ENCODE measurements around the gene HOXD13. TPM values are rescaled to one million over a fixed set of nuclear protein-coding genes. Genes with fewer than 3 reads are reported as not detected.

Gene HOXD13
- total RNA-seq, 1 experiment from 2014 or later = 11.8 TPM

DNA sequence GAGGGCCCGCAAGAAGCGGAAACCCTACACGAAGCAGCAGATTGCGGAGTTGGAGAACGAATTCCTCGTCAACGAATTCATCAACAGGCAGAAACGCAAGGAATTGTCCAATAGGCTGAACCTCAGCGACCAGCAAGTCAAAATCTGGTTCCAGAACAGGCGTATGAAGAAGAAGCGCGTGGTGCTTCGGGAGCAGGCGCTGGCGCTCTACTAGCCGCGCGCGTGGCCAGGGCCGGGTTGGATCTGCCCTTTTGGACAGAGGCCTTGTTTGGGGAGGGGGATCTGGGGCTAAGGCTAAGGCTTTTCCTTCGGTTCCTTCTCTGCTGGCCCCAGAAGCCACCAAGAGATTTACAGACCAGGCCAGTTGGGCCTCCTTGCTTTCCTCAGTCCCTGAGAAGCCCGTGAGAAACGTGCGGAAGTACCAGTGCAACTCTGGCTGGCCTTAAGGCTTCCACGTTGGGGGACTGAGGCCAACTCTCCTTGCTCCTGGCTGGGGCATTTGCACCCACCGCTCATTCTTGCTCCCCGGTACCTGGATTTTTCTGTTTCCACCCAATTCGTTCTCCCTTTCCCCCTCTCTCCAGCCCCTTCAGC, 8.1 kb downstream of the HOXD13 start:
- DNase-seq (ENCODE audit: low read depth, low spot score) = no peak
- in situ Hi-C loops (cut with HindIII; ENCODE audit: low pct_unique_long_range_greater_than_20kb, low sequenced_read_pairs) = no loop called here

DNA sequence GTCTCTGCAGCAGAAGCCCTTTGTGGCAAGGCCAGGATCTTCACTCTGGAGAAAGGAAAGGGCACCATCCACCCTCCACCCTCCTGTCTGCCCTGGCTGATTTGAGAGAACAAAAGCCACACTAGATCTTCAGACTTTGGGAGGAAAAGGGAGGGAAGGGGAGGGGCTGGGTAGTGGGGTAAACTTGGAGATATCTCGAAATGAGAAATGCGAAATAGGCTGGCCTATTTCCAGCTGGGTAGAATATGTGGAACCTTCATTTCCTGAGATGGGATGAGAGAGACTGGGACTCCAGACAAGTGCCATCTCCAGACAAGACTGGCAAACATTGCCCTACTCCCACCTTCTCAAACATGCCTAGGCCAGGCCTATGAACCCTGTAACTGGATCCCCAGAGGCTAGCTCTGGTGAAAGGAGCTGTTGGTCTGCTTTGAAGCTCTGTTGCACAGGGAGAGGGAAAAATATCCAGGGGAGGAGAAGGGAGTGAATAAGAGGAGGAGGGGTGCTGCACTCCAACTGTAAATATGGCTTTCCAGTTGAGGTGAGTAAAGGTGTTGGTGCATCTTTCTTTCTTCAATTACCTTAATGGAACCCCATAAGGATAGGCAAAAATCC, 8.8 kb downstream of the HOXD13 start:
- DNase-seq (ENCODE audit: low read depth, low spot score) = no peak
- in situ Hi-C loops (cut with HindIII; ENCODE audit: low pct_unique_long_range_greater_than_20kb, low sequenced_read_pairs) = no loop called here

DNA sequence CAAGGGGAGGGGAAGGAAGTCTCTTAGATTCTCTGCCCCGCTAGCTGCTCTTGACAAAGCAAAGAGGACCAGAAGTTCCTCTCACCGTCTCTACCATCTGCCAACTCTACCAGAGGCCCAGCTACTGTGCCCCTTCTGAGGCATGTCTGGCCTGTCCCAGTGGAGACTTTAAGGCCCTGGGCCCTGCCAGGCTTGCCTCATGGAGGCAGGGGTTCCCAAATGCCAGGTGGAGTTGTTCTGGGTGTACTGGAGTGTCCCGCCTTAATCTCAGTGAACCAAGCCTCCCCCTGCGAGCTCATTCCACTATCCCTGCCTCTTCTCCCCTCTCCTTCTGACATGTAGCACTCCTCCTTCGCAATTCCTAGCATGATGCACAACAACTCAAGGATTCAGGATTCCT, 9.3 kb downstream of the HOXD13 start:
- in situ Hi-C loops (cut with HindIII; ENCODE audit: low pct_unique_long_range_greater_than_20kb, low sequenced_read_pairs) = no loop called here

DNA sequence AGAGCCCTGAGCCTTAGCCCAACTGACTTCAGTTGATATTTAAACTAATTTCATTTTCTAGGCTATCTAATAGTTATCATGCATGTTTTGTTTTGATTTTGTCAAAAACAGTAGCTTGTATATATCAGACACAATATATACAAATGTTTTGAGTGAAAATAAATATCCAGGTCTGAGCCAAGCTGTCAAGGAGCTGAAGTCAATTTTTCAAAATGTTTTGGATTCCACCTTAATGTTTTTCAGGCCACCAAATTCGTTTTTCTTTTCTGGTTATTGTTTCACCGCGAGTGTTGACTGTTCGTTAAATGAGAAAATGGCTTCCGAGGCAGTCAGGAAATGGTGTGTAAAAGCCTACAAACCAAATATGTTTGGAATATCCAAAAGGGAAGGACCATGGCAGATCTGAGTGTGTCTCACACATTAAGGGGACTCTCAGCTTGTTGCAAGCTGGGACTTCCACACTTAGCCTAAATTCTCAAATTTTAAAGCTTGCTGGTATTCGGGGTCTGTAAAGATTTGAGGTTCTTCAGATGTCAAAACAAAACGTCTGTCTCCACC, 9.9 kb downstream of the HOXD13 start:
- in situ Hi-C loops (cut with HindIII; ENCODE audit: low pct_unique_long_range_greater_than_20kb, low sequenced_read_pairs) = no loop called here
- DNase-seq (ENCODE audit: low read depth, low spot score) = no peak

More for the DNA sequence above, 9.3 kb downstream of the HOXD13 start:
- no peak for DNase-seq (ENCODE audit: low read depth, low spot score)

DNA sequence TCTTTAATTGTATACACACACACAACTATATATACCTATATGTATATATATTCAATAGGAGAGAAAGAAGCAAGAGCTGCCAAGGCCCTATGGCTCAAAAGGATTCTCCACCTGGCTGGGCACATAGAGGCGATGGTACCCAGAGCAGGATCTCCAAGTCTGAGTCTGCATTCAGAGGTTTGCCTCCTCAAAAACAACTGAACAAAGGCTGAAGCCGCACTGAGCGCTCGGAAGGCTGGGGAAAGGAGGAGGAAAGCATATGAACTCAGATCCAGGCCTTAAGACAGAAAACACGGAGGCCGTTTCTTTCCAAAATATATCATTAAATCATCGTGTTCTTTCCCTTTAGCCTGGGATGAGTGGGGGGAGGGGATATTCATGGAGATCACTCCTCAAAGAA, 10.7 kb downstream of the HOXD13 start:
- no peak for DNase-seq (ENCODE audit: low read depth, low spot score)
- in situ Hi-C loops (cut with HindIII; ENCODE audit: low pct_unique_long_range_greater_than_20kb, low sequenced_read_pairs) = no loop called here

DNA sequence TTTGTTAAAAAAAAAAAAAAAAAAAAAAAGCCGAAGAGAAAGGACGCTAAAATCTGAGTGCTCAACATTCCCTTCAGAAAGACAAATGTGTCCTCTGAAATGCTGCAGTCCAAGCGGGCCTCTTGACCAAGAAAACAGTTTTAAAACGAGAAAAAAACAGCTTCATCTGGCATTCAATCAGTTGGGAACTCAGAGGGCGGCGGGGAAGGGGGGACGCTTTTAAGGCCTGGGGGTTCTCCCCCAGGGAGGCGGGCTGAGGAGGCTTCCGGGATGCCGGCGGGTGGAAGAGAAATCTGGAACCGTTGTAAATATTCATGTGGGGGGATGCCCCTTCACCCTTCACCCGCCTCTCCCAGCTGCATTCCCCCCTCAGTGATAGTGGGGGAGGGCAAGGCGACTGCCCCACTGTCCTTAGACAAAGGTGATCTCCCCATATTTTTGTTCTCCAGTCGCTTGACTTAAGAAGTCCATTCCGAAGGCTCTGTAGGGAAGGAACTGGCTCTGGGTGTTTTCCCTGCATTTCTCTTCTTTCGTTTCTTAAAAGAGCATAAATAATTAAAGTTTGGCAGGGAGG, 11.3 kb downstream of the HOXD13 start:
- DNase-seq (ENCODE audit: low read depth, low spot score) = no peak
- in situ Hi-C loops (cut with HindIII; ENCODE audit: low pct_unique_long_range_greater_than_20kb, low sequenced_read_pairs) = no loop called here

DNA sequence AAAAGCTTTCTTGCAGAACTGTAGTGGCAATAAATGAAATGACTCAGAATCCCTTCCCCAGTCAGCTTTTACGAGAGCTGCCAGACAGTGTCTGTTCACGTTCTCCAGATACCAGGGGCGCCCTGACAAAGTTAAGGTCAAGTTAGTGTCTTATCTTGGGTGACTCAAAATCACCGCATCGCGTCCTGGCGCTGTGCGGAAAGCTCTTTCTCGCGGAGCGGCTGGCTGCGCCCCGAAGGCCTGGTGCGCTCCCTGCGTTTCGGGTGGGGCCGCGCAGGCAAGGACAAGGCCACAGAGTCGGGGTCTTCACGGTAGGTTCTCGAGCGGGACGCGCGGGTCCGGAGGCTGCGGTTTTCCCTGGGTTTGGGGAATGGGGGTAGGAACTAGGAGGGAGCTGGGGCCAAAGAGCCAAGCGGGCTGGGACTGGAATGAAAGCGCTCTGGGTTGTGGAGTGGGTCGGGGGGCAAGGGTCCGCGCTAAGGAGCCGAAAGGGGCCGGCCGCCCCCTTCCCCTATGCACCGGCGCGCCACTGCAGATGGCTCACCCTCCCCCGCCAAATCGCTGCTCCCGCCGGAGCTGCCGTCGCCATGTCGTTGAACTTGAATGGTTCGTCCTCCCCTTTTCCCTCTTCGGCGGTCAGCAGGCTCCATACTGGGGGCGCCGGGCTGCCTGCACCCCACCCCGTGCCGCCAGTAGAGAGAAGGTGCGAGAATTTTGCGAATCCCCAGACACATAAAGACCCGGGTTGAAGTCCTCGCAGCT, 12.0 kb downstream of the HOXD13 start:
- in situ Hi-C loops (cut with HindIII; ENCODE audit: low pct_unique_long_range_greater_than_20kb, low sequenced_read_pairs) = no loop called here
- DNase-seq (ENCODE audit: low read depth, low spot score) = no peak

DNA sequence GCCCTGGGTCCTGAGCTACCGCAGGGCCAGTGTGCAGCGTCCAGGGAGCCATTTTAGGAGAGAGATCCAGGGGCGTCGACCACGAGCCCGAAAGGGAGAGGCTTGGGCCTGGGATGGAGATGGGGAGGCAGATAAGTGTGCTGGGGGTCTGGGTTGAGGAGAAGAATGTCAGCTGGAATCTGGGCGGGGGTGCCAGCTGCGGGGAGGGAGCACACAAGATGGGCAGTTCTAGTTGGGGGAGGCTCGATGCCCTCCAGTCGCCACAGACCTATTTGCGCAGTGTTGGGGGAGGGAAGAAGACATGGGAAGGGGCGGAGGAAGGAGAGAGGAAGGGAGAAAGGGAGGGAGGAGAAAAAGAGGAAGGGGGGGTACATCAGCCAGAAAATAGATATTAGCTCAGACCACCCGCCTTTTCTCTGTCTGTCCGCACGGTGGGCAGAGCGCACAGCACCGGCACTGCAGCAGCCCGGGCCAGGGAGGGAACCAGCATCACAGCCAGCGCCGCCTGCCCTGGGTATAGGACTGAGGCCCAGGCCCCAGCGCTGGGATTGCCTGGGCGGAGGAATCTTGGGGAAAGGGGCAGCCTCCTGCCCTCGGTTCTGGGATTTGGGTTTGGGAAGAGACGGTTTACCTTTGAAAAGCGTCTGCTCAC, 12.7 kb downstream of the HOXD13 start:
- in situ Hi-C loops (cut with HindIII; ENCODE audit: low pct_unique_long_range_greater_than_20kb, low sequenced_read_pairs) = no loop called here
- no peak for DNase-seq (ENCODE audit: low read depth, low spot score)

DNA sequence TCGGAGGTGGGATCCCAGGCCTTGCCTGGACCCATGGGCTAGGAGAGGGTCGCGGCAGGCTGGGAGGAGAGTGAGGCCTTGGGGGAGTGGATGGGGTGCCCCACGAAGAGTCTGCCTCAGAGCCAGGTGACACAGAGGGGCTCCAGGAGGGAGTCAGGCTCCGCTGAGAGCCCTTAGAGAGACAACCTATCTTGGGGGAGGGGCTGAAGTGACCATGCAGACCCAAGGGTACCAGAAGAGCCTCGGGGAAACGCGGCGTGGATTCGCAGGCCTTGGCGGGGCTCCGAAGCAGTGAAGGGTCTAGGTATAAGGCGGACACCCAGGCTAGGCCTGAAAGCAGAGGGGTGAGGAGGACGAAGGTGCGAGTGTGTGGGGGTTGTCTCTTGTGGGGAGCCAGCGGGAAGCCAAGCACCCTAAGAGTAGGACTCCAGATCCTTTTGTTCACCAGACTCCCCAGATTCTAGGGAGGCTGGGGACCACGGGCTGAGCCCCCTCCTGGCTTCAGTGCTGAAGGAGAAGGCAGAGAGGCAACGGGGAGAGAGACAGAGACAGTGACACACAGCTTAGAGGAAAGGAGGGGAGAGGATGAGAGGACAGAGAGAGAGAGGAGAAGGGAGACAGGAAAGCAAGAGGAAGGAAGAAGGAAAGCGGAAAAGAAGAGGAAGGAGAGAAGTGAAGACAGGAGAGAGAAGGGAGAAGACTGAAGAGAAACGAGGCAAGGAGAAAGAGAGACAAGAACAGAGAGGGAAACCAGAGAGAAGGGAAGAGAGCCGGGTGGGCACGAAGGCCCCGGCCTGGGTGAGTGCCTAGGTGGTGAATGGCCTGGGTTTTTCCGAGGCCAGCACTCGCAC, 13.4 kb downstream of the HOXD13 start:
- in situ Hi-C loops (cut with HindIII; ENCODE audit: low pct_unique_long_range_greater_than_20kb, low sequenced_read_pairs) = no loop called here
- no peak for DNase-seq (ENCODE audit: low read depth, low spot score)

DNA sequence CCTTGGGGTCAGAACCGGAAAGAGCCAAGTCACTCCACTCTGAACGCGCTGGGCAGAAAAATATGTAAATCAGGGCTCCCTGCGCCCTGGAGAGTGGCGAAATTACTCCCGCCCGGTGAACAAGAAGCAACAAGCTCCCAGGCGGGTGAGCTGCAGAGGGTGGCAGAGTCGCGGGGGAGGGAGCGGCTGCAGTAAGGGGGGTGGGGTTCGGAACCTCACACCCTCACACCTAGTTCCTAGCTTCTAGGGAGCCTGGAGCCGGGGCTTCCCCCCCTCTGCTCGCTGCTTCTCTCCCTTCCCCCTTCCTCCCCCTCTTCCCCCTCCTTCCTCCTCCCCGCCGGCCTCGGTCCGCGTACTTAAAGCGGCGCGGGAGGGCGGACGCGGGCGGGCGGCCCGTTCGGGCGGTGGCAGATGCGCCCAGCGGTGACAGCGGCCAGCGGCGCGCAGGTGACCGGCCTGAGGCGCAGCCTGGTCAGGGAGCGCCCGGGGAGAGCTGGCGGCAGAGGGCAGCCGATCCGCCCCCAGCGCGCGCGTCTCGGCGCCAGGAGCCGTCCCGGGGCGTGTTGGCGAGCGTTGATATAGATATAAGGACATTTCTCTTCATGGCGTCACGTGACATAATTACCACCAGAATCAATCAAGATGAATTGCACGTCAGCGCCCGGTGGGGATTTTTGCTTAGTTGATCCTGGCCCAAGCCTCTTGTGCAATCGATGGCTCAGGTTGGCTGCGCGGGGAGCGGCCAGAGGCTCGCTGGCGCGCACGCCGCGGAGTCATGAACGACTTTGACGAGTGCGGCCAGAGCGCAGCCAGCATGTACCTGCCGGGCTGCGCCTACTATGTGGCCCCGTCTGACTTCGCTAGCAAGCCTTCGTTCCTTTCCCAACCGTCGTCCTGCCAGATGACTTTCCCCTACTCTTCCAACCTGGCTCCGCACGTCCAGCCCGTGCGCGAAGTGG, 14.3 kb downstream of the HOXD13 start, which contains the start of gene HOXD11:
Gene HOXD11 (plus strand): TSS at position 700 of the 959 bp plus-strand sequence. CDS start 76 bp downstream, at position 776.
- DNase-seq (ENCODE audit: low read depth, low spot score) = no peak
- in situ Hi-C loops (cut with HindIII; ENCODE audit: low pct_unique_long_range_greater_than_20kb, low sequenced_read_pairs) = no loop called here

DNA sequence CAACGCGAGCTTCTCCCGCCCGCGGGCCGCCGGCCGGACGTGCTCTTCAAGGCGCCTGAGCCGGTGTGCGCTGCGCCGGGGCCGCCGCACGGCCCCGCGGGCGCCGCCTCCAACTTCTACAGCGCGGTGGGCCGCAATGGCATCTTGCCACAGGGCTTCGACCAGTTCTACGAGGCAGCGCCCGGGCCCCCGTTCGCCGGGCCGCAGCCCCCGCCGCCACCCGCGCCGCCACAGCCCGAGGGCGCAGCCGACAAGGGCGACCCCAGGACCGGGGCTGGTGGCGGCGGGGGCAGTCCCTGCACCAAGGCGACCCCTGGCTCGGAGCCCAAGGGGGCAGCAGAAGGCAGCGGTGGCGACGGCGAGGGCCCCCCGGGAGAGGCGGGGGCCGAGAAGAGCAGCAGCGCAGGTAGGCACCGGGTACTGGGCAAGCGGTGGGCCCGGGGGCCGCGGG, 15.2 kb downstream of the HOXD13 start:
- in situ Hi-C loops (cut with HindIII; ENCODE audit: low pct_unique_long_range_greater_than_20kb, low sequenced_read_pairs) = no loop called here
- no peak for DNase-seq (ENCODE audit: low read depth, low spot score)

DNA sequence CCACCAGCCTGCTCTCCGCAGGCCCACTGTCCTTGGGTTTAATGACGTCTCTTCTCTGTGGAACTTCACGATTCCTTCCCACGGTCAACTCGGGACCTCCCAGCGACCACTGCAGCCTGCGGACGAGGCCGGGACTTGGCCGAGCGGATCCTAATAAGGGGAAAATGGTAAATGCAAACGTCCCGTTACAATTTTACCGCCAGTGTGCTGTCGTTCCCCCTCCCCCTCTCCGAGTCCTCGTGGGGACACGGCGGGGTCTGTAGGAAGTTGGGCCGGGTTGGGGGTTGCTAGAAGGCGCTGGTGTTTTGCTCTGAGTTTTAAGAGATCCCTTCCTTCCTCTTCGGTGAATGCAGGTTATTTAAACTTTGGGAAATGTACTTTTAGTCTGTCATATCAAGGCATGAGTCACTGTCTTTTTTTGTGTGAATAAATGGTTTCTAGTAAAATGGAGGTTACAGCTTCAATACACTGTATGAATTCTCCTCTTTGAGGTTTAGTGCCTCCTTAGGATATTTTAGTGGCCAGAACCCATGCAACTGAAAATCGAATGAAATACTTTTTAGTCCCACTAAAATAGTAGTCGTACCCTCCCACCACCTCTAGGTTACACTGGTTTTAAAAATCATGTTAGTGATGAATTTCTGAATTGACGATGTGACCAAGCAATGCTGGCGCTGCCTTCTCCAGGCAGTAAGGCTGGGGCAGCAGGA, 16.8 kb downstream of the HOXD13 start:
- no peak for DNase-seq (ENCODE audit: low read depth, low spot score)
- in situ Hi-C loops (cut with HindIII; ENCODE audit: low pct_unique_long_range_greater_than_20kb, low sequenced_read_pairs) = no loop called here

DNA sequence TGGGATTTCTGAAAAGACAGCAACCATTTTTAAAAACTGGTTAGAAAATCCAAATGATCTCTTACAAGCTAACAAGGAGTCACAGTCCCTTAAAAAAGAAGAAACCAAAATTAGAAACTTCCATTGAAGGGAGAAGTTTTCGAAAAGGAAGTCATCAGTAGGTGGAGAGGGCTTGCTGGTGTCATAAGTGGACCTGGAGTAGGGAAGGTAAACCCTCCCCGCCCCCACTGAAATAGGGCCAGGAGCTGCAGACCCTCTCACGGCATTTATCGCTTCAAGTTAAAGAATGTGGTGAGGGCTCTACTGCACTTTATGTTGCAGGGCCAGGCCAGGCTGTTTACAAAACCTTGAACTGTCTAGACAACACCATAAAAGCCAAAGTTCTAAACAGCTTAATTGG, 17.4 kb downstream of the HOXD13 start:
- in situ Hi-C loops (cut with HindIII; ENCODE audit: low pct_unique_long_range_greater_than_20kb, low sequenced_read_pairs) = no loop called here

DNA sequence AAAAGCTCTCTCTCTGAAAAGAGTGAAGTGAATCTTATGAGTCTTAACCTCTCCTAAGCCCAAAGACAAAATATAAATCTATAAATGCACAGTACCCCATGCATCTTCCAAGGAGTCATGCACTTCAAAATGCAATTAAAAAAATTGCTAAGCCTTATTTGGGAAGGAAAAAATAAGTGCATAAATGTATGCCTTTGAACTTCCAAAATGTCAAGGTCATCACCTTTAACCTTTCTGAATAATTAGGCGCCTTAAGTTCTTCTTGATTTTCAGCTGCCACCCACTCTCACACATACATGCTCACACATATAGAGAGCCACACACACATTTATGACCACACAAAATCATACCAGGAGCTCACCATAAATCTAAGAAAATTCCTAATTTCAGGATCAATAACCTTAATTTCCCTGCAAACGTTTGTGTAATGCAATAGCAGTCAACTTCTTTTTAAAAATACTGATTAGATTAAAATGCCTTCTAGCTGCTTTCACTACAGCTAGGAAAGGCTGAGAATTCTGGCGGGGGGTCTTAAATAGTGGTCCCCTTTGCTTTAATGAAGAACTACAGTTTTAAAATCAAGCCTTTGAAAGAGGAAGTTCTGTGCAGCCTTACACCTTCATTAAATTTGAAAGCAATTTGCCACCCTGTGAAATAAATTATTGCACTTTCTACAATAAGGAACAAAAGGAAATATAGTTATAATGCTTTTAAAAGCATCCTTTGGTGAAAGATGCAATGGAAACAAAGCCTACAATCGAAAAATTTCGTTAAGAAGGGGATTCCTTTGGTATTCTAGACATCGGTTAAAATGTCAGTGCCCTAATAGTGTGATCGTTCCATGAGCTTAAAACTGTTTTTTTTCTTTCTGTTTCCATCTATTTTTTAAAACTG, 18.1 kb downstream of the HOXD13 start:
- DNase-seq (ENCODE audit: low read depth, low spot score) = no peak
- in situ Hi-C loops (cut with HindIII; ENCODE audit: low pct_unique_long_range_greater_than_20kb, low sequenced_read_pairs) = no loop called here

More for the DNA sequence above, 17.4 kb downstream of the HOXD13 start:
- no peak for DNase-seq (ENCODE audit: low read depth, low spot score)

All from SK-MEL-5 (cell line).